ENCODE results near the gene TUT7. TPM values are rescaled to one million over a fixed set of nuclear protein-coding genes. Genes with fewer than 3 reads are reported as not detected.

TUT7 gene
- total RNA-seq, 2 donors from 2014 or later, result 42.7 to 79.0 TPM

- no peaks in the 10 kb centered on the region for H3K9me3 Mint-ChIP-seq
- peaks cover 21% of the 10 kb centered on the region for H3K36me3 Mint-ChIP-seq (ENCODE audit: low read depth)
- peaks cover 11% of the 10 kb centered on the region for H3K4me1 Mint-ChIP-seq
- H3K4me3 Mint-ChIP-seq, result no peak overlapping the region
- no peaks in the 10 kb centered on the region for H3K27me3 Mint-ChIP-seq
- ATAC-seq (replicated peaks), result no peak
- no peak overlapping the region for H3K27ac Mint-ChIP-seq
Observed at GRCh38 chr9:86356871-86357866, 3.0 kb upstream of the TUT7 start.

DNA sequence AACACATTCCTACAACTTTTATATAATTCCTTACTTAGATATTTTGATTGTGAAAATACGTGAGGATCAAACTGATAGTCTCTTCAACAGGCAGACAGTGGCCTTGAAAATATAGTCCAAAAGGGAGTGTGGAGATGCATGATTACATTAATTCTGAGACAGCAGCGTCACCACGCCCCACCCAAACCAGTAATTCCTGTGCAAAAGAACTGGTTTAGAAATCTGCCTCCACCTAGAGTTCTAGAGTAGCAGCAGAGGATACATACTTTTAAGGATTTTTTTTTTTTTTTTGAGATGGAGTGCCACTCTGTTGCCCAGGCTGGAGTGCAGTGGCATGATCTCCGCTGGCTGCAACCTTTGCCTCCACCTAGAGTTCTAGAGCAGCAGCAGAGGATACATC is 1.6 kb upstream of the TUT7 start:
- H3K36me3 Mint-ChIP-seq (ENCODE audit: low read depth), result peaks cover 35% of the 10 kb centered on the region

GRCh38 chr9:86354818-86355309 is 654 bp upstream of the TUT7 start:
- H3K9me3 Mint-ChIP-seq, result no peaks in the 10 kb centered on the region
- no peak for ATAC-seq (replicated peaks)
- H3K27me3 Mint-ChIP-seq, result no peaks in the 10 kb centered on the region
- H3K4me1 Mint-ChIP-seq, result peaks cover 11% of the 10 kb centered on the region
- peak overlapping the region; percentile 99 for H3K27ac Mint-ChIP-seq
- peaks cover 44% of the 10 kb centered on the region for H3K36me3 Mint-ChIP-seq (ENCODE audit: low read depth)
- H3K4me3 Mint-ChIP-seq, result peak overlapping the region; percentile 95

More for the DNA sequence above, 1.6 kb upstream of the TUT7 start:
- Mint-ChIP-seq H3K4me3 (peak overlapping the region; percentile 95), H3K4me1 (peaks cover 11% of the 10 kb centered on the region), H3K27ac (no peak overlapping the region), H3K9me3 (no peaks in the 10 kb centered on the region), H3K27me3 (no peaks in the 10 kb centered on the region)
- ATAC-seq (replicated peaks), result no peak

GRCh38 chr9:86353655-86354010 is 577 bp downstream of the TUT7 start:
- H3K36me3 Mint-ChIP-seq (ENCODE audit: low read depth), result peaks cover 57% of the 10 kb centered on the region
- ATAC-seq (replicated peaks), result peak; percentile 28
- H3K27me3 Mint-ChIP-seq, result no peaks in the 10 kb centered on the region
- H3K27ac Mint-ChIP-seq, result peak overlapping the region; percentile 99
- H3K4me1 Mint-ChIP-seq, result peaks cover 18% of the 10 kb centered on the region
- H3K4me3 Mint-ChIP-seq, result peak overlapping the region; percentile 95
- no peaks in the 10 kb centered on the region for H3K9me3 Mint-ChIP-seq

GRCh38 chr9:86352440-86353077 is 1.7 kb downstream of the TUT7 start:
- no peaks in the 10 kb centered on the region for H3K9me3 Mint-ChIP-seq
- H3K36me3 Mint-ChIP-seq (ENCODE audit: low read depth), result peaks cover 67% of the 10 kb centered on the region
- peak overlapping the region; percentile 95 for H3K4me3 Mint-ChIP-seq
- H3K4me1 Mint-ChIP-seq, result peaks cover 27% of the 10 kb centered on the region
- peak; percentile 42 for ATAC-seq (replicated peaks)
- peak overlapping the region; percentile 99 for H3K27ac Mint-ChIP-seq
- no peaks in the 10 kb centered on the region for H3K27me3 Mint-ChIP-seq

GRCh38 chr9:86351880-86352279 is 2.3 kb downstream of the TUT7 start:
- peaks cover 27% of the 10 kb centered on the region for H3K4me1 Mint-ChIP-seq
- H3K27ac Mint-ChIP-seq, result peak overlapping the region; percentile 99
- no peak for ATAC-seq (replicated peaks)
- peak overlapping the region; percentile 95 for H3K4me3 Mint-ChIP-seq
- no peaks in the 10 kb centered on the region for H3K9me3 Mint-ChIP-seq
- H3K27me3 Mint-ChIP-seq, result no peaks in the 10 kb centered on the region
- peaks cover 73% of the 10 kb centered on the region for H3K36me3 Mint-ChIP-seq (ENCODE audit: low read depth)

DNA sequence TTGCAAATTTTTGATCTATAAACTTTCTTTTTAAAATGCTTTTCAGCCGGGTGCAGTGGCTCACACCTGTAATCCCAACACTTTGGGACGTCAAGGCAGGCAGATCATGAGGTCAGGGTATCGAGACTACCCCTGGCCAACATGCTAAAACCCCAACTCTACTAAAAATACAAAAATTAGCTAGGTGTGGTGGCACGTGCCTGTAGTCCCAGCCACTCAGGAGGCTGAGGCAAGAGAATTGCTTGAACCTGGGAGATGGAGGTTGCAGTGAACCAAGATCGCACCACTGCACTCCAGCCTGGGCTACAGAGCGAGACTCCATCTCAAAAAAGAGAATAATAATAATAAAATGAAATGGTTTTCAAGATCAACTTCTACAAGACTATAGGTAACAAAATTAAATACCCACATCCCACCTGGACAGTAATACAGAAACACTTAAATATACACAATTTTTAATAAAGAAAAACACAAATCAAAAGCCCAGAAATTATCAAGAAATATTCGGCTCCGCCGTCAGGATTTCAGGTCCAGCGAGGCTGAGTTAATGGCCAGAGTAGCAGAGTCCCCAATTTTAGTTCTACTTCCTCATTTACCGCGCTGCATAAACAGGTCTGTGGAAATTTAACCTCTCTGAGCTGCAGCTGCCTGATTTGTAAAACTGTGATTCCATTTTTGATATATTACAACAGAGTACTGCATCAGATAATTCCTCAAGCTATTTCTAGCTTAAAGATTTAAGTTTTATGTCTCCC is 4.0 kb downstream of the TUT7 start:
- Mint-ChIP-seq H3K27ac (peak overlapping the region; percentile 50), H3K4me1 (peaks cover 36% of the 10 kb centered on the region), H3K4me3 (peak overlapping the region; percentile 95), H3K36me3 (ENCODE audit: low read depth) (peaks cover 90% of the 10 kb centered on the region), H3K27me3 (no peaks in the 10 kb centered on the region), H3K9me3 (no peaks in the 10 kb centered on the region)
- ATAC-seq (replicated peaks), result no peak

DNA sequence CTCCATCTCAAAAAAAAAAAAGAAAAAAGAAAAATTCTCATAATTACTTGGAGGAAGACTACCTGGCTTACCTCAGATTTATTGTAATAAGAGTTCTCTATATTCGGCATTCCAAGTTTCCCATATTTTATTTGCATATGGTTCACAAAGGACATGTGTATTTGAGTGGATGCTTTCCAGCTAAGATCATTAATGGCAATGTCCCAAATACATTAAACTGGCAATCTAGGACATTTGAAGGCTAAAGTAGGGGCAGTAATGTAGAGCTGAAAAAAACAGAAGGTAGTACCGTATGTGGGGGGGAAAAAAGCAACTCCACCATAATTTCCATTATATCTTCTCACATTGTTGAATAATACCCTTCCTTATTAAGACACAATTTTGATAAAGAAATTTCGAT is 4.9 kb downstream of the TUT7 start:
- ATAC-seq (replicated peaks), result no peak
- Mint-ChIP-seq H3K9me3 (no peaks in the 10 kb centered on the region), H3K36me3 (ENCODE audit: low read depth) (peaks cover 99% of the 10 kb centered on the region), H3K4me3 (peak overlapping the region; percentile 95), H3K4me1 (peaks cover 34% of the 10 kb centered on the region), H3K27ac (no peak overlapping the region), H3K27me3 (no peaks in the 10 kb centered on the region)

DNA sequence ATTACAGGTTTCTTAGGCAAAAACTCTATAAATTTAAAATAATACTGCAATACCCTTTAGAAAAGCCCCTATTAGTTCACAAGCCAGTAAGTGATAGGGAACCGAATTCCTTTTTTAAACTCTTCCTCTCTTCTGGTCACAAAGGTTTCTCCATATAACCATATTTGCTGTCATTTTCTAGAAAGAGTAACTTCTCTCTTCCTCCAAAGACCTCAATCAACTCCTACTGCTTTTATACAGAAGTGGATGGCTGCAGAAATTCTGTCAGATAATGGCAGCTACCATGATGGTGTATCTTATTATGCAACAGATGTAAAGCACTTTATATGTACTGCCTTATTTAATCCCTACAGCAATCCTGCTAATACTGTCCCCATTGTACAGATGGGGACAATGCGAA is 6.2 kb downstream of the TUT7 start:
- peaks cover 34% of the 10 kb centered on the region for H3K4me1 Mint-ChIP-seq
- H3K4me3 Mint-ChIP-seq, result peak overlapping the region; percentile 95
- no peaks in the 10 kb centered on the region for H3K9me3 Mint-ChIP-seq
- H3K27me3 Mint-ChIP-seq, result no peaks in the 10 kb centered on the region
- ATAC-seq (replicated peaks), result no peak
- H3K27ac Mint-ChIP-seq, result peak overlapping the region; percentile 87
- peaks cover 94% of the 10 kb centered on the region for H3K36me3 Mint-ChIP-seq (ENCODE audit: low read depth)

- H3K4me1 Mint-ChIP-seq, result peaks cover 40% of the 10 kb centered on the region
- H3K4me3 Mint-ChIP-seq, result no peak overlapping the region
- no peak for ATAC-seq (replicated peaks)
- H3K9me3 Mint-ChIP-seq, result no peaks in the 10 kb centered on the region
- H3K27ac Mint-ChIP-seq, result peak overlapping the region; percentile 59
- H3K27me3 Mint-ChIP-seq, result no peaks in the 10 kb centered on the region
- H3K36me3 Mint-ChIP-seq (ENCODE audit: low read depth), result peaks cover 94% of the 10 kb centered on the region
Observed at GRCh38 chr9:86344818-86345217, 9.4 kb downstream of the TUT7 start.

GRCh38 chr9:86342269-86342668 is 11.9 kb downstream of the TUT7 start:
- H3K27ac Mint-ChIP-seq, result no peak overlapping the region
- H3K36me3 Mint-ChIP-seq (ENCODE audit: low read depth), result peaks cover 95% of the 10 kb centered on the region
- peaks cover 29% of the 10 kb centered on the region for H3K4me1 Mint-ChIP-seq

DNA sequence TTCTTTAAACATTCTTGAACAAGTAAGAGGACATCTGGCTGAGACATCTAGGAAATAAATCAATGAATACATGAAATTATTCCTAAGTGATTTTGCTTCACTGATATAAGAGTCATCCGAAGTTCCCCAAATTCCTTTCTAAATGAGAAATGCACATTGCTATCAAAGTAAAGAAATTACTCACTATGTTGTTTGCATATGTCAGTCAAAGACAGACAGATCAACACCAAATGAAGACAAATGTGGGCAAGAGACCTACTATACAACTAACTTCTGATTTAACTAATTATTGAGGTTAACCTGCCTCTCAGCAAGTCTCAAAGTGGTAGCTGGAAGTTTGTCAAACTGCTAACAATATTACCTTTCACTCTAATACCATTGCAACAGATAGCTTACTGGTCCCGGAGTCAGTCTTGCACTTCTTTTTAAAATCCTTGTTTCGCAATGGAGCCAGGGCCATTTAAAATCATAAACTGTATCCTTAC is 13.2 kb downstream of the TUT7 start:
- peaks cover 95% of the 10 kb centered on the region for H3K36me3 Mint-ChIP-seq (ENCODE audit: low read depth)
- peak; percentile 60 for ATAC-seq (replicated peaks)
- H3K27me3 Mint-ChIP-seq, result no peaks in the 10 kb centered on the region
- H3K27ac Mint-ChIP-seq, result peak overlapping the region; percentile 10
- peaks cover 24% of the 10 kb centered on the region for H3K4me1 Mint-ChIP-seq
- H3K9me3 Mint-ChIP-seq, result no peaks in the 10 kb centered on the region
- peak overlapping the region; percentile 1 for H3K4me3 Mint-ChIP-seq

More at GRCh38 chr9:86342269-86342668, 11.9 kb downstream of the TUT7 start:
- Mint-ChIP-seq H3K9me3 (no peaks in the 10 kb centered on the region), H3K4me3 (no peak overlapping the region), H3K27me3 (no peaks in the 10 kb centered on the region)
- no peak for ATAC-seq (replicated peaks)

DNA sequence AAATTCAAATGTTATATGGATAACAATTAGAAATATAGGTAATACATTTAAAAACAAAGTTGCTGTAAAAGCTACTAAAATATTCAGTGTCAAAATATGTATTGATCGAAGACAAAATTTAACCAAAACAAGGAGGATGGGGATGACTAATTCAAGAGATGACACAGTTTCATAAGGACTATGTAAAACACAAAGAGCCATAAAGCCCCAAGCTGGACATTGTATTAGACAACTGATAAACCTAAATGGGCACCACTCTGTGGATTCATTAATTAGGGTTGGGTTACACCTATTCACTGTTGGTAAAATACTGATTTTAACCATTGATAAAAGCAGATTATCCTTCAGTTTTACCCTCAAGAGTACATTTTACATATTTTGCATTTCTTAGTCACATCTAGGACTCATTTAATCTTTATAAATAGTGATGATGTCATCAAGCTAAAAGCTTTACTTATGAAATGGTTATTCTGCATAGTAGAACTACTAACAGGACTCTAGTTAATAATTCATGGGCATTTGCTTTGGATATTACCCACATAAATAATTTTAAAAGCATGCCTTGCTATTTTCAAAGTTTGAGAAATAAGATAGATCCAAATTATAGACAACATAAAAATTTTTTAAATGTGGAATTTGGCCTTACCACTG is 13.7 kb downstream of the TUT7 start:
- Mint-ChIP-seq H3K4me1 (peaks cover 20% of the 10 kb centered on the region), H3K9me3 (no peaks in the 10 kb centered on the region), H3K27ac (peak overlapping the region; percentile 34), H3K36me3 (ENCODE audit: low read depth) (peaks cover 95% of the 10 kb centered on the region), H3K27me3 (no peaks in the 10 kb centered on the region), H3K4me3 (peak overlapping the region; percentile 1)
- ATAC-seq (replicated peaks), result peak; percentile 61
